Smooth muscle cell of trachea (primary cell): ENCODE measurements around the gene TCN2. TPM values are rescaled to one million over a fixed set of nuclear protein-coding genes. Genes with fewer than 3 reads are reported as not detected.

Experiments
- total RNA-seq: library from RNA; depleted of rRNA; stranded (reverse); fragments of >200 nt; gene quantifications from 2 replicates; pipeline ENCODE4 v1.2.1, GENCODE V29; 2014

The TCN2 gene
- 9.2 and 17.0 TPM in 2 replicates for total RNA-seq

GRCh38 chr22:30606455-30607299, at the start of gene TCN2:
Gene TCN2 (plus strand): TSS chr22:30607174. CDS start chr22:30607332, 158 bp downstream.

GRCh38 chr22:30574095-30574981, 32.6 kb upstream of the TCN2 start, which contains the start of gene GAL3ST1:
Gene GAL3ST1 (minus strand): TSS chr22:30574665. CDS start chr22:30557392, 17,273 bp downstream.

DNA sequence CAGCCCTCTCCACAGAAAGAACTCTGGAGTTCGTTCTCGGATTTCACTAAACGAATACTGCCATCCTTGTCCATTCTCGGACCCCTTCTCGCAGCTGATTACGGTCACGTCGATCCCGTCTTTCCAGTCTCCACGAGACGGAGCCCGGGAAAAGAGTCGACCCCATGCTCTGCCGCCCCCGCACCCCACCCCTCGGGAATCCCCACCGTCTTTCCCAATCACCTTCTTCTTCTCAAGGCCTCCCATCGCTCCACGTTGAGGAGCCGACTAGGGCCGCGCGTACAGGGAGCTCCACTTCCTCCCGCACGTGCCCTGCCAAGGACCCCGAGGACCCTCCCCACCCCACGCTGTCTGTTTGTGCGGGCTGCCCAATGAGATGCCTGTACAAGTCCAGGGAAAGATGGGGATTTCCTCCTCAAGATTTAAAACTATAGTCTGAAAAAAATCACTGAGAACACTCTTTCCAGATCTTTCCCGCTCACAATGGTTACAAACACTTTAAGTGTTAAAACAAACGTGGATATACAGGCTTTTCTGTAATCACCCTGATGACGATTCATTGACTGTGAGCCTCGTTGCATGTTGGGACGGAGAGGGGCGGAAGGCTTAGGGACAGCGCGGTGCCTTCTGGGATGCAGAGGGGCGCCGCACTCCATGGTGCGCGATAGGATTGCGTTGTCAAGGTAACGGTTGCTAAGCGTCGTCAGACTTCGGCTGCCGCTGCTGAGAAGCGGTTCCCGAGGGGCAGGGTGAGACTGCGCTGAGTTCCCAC, 15.2 kb upstream of the TCN2 start, which contains the start of gene PES1:
Gene PES1 (minus strand): TSS at position 323 of the 772 bp plus-strand sequence. CDS start 77 bp downstream, at position 246.

GRCh38 chr22:30635273-30636225, 28.6 kb downstream of the TCN2 start, which contains the start of gene SLC35E4:
Gene SLC35E4 (plus strand): TSS chr22:30635781. CDS start chr22:30636451, 670 bp downstream.

DNA sequence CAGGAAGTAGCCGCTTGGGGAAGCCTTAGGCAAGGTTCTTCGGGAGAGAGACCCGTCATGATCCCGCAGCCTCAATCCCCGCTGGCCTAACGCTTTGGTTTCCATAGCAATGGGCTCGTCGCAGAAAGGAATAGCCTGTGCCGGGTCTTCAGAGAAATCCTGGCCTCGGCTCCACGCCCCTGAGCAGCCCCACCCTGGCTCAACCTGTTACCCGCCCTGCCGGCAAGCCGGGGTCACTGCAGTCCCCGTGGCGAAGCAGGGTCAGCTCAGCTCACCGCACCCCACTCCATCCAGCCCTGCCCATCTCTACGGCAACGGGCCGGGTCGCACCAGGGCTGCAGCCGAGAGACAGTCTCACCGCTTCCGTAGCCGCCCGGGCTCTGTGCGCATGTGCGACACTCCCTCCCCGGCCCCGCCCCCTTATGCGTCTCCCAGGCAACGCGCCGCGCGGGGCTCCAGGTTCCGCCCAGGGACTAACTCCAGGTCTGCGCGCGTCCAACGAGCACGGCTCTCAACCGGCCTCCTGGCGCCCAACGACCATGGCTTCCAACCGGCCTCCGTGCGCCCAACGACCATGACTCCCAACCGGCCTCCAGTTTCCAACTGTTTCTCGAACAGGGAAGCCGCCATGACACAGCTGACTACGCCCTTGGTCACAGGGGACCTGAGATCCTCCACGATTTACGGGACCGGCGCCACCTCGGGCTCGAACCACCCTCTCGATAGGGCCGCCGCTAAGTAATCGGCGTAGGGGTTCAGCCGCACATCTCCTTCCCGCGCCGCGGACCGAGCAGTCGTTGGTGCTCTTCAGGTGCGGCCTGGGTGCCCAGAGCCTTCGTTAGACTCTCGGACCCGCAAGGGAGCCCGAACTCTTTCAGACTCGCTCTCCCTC, 60.8 kb downstream of the TCN2 start, which contains the start of gene DUSP18:
Gene DUSP18 (minus strand): TSS at position 382 of the 892 bp plus-strand sequence. CDS start 3,872 bp downstream, outside the sequence.

Other genes starting within 250 kb of the TCN2 start
- gene RNF215, start 219.8 kb upstream of the TCN2 start, total RNA-seq: 21.8 and 37.4 TPM in 2 replicates
- 12.7 and 25.3 TPM in 2 replicates for gene SEC14L2, start 210.2 kb upstream of the TCN2 start, total RNA-seq
- gene MTFP1, start 181.4 kb upstream of the TCN2 start, total RNA-seq: 4.7 and 8.4 TPM in 2 replicates
- gene SEC14L3, start 135.2 kb upstream of the TCN2 start, total RNA-seq: not detected in 2 replicates
- 0.50 TPM in 1 of 2 replicates, not detected in the other for gene SEC14L4, start 101.5 kb upstream of the TCN2 start, total RNA-seq
- under 0.01 and 0.17 TPM in 2 replicates for gene SEC14L6, start 60.4 kb upstream of the TCN2 start, total RNA-seq
- 0.15 and 0.17 TPM in 2 replicates for gene GAL3ST1, start 32.5 kb upstream of the TCN2 start, total RNA-seq
- 68.9 and 86.8 TPM in 2 replicates for gene PES1, start 15.3 kb upstream of the TCN2 start, total RNA-seq
- 10.0 and 13.9 TPM in 2 replicates for gene SLC35E4, start 28.6 kb downstream of the TCN2 start, total RNA-seq
- 8.0 and 10.9 TPM in 2 replicates for gene DUSP18, start 60.7 kb downstream of the TCN2 start, total RNA-seq
- gene OSBP2, start 87.7 kb downstream of the TCN2 start, total RNA-seq: 1.3 and 1.7 TPM in 2 replicates